ENCODE data around the gene TCIRG1.

DNA sequence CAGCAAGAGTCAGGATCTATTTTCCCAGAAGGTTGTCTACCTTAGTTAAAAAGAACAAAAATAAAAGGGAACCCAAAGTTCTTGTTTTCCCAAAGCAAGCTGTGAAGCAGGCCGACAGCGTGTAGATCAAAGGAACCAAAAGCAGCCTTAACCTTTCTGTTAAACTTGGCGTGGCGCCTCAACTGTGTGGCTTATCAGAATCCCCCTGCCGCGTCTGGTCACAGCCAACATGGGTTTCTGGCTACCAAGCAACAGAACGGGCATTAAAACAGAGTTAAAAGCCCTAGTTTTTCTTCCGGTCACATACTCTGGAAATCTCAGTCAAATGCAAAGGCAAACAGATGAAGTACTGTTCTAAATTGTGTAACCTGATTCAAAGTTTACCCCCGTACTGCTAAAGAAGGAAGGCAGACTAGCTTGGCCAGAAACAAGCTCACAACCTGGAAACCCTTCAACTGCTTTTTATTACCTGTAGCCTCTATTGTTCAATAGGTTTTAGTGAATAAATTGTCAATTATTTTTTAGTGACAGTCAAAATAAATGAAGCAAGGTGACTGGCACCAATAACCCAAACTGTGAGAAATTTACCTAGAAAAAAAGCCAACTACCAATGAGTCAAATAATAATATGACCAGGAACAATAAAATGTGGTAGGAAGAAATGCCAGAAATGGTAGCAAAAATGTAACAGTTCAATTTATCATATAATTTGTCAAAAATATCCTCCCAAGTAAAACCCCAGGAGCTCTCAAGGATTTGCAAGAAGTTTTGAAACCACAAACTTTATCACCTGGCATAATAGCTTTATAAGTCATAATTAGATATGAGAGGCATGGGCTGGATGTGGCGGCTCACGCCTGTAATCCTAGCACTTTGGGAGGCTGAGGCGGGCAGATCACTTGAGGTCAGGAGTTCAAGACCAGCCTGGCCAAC lies 60.9 kb downstream of the TCIRG1 start:
- TF ChIP-seq, protein P1, sequence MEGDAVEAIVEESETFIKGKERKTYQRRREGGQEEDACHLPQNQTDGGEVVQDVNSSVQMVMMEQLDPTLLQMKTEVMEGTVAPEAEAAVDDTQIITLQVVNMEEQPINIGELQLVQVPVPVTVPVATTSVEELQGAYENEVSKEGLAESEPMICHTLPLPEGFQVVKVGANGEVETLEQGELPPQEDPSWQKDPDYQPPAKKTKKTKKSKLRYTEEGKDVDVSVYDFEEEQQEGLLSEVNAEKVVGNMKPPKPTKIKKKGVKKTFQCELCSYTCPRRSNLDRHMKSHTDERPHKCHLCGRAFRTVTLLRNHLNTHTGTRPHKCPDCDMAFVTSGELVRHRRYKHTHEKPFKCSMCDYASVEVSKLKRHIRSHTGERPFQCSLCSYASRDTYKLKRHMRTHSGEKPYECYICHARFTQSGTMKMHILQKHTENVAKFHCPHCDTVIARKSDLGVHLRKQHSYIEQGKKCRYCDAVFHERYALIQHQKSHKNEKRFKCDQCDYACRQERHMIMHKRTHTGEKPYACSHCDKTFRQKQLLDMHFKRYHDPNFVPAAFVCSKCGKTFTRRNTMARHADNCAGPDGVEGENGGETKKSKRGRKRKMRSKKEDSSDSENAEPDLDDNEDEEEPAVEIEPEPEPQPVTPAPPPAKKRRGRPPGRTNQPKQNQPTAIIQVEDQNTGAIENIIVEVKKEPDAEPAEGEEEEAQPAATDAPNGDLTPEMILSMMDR (conservative IDR thresholded peaks at IDR 0.05; ENCODE audit: low read depth, low read length), result no peak
- TF ChIP-seq EZH2 (IDR thresholded peaks at IDR 0.05; ENCODE audit: low read length, unreplicated experiment), result no peak

All from PC-3 (cell line).